H9 (cell line): ENCODE data around the gene DUS1L. TPM values are rescaled to one million over a fixed set of nuclear protein-coding genes. Genes with fewer than 3 reads are reported as not detected.

ENCODE experiments used
- DNase-seq: peaks from one replicate; pipeline ENCODE4 v3.0.0-alpha.2; 2017
- H2AFZ ChIP-seq: one replicate; pipeline ENCODE4 v1.6.1; 2013; ENCODE audit warnings: mild to moderate bottlenecking, low read length, control low read depth, moderate library complexity
- H2AK5ac ChIP-seq: 2 replicates; pipeline ENCODE4 v1.6.1; 2013; ENCODE audit warnings: low read length, control low read depth, mixed read lengths; ENCODE audit not compliant: insufficient read length
- H2BK120ac ChIP-seq: one replicate; pipeline ENCODE4 v1.6.1; 2013; ENCODE audit warnings: low read depth, mild to moderate bottlenecking, low read length, control low read depth, inconsistent platforms; ENCODE audit not compliant: poor library complexity, severe bottlenecking
- H2BK12ac ChIP-seq: 2 replicates; pipeline ENCODE4 v1.6.1; 2013; ENCODE audit warnings: low read length, control low read depth, mixed read lengths, low read depth; ENCODE audit not compliant: insufficient read length
- H2BK15ac ChIP-seq: 2 replicates; pipeline ENCODE4 v1.6.1; 2013; ENCODE audit warnings: low read depth, low read length, control low read depth
- H2BK20ac ChIP-seq: one replicate; pipeline ENCODE4 v1.6.1; 2013; ENCODE audit warnings: low read depth, mild to moderate bottlenecking, low read length, control low read depth, inconsistent platforms; ENCODE audit not compliant: poor library complexity, severe bottlenecking
- H2BK5ac ChIP-seq: 2 replicates; pipeline ENCODE4 v1.6.1; 2013; ENCODE audit warnings: low read length, control low read depth, mixed read lengths; ENCODE audit not compliant: insufficient read length
- H3K14ac ChIP-seq: 2 replicates; pipeline ENCODE4 v1.6.1; 2013; ENCODE audit warnings: low read length, control low read depth; ENCODE audit not compliant: insufficient read depth
- H3K18ac ChIP-seq: 2 replicates; pipeline ENCODE4 v1.6.1; 2013; ENCODE audit warnings: low read depth, mild to moderate bottlenecking, mixed read lengths, low read length, control low read depth; ENCODE audit not compliant: insufficient read length
- H3K23ac ChIP-seq: 2 replicates; pipeline ENCODE4 v1.6.1; 2013; ENCODE audit warnings: low read length, control low read depth, mixed read lengths, low read depth; ENCODE audit not compliant: insufficient read length
- H3K23me2 ChIP-seq: 2 replicates; pipeline ENCODE4 v1.6.1; 2013; ENCODE audit warnings: low read depth, mild to moderate bottlenecking, mixed read lengths, low read length, control low read depth; ENCODE audit not compliant: insufficient read length, poor library complexity, severe bottlenecking
- H3K27ac ChIP-seq: 2 replicates; pipeline ENCODE4 v1.5.1; 2013; ENCODE audit warnings: low read length, control low read depth, mixed read lengths, low read depth; ENCODE audit not compliant: insufficient read length
- H3K27me3 ChIP-seq: 2 replicates; pipeline ENCODE4 v1.6.1; 2013; ENCODE audit warnings: low read length, control low read depth, inconsistent platforms; ENCODE audit not compliant: insufficient read depth
- H3K4ac ChIP-seq: 2 replicates; pipeline ENCODE4 v1.6.1; 2013; ENCODE audit warnings: low read depth, mild to moderate bottlenecking, control low read depth, inconsistent platforms, low read length, moderate library complexity
- H3K4me1 ChIP-seq: 2 replicates; pipeline ENCODE4 v1.6.1; 2013; ENCODE audit warnings: low read length, control low read depth, inconsistent platforms; ENCODE audit not compliant: insufficient read depth
- H3K4me2 ChIP-seq: 2 replicates; pipeline ENCODE4 v1.6.1; 2013; ENCODE audit warnings: low read length, control low read depth, mixed read lengths; ENCODE audit not compliant: insufficient read length, insufficient read depth
- H3K56ac ChIP-seq: 2 replicates; pipeline ENCODE4 v1.6.1; 2013; ENCODE audit warnings: low read depth, mild to moderate bottlenecking, mixed read lengths, low read length, control low read depth; ENCODE audit not compliant: insufficient read length
- H3K79me1 ChIP-seq: 2 replicates; pipeline ENCODE4 v1.6.1; 2013; ENCODE audit warnings: low read depth, mild to moderate bottlenecking, moderate library complexity, low read length, control low read depth, inconsistent platforms; ENCODE audit not compliant: insufficient read depth, poor library complexity, severe bottlenecking
- H3K79me2 ChIP-seq: 2 replicates; pipeline ENCODE4 v1.6.1; 2013; ENCODE audit warnings: low read length, control low read depth, inconsistent platforms; ENCODE audit not compliant: insufficient read depth
- H3K9ac ChIP-seq: 2 replicates; pipeline ENCODE4 v1.6.1; 2013; ENCODE audit warnings: low read length, control low read depth, mixed read lengths; ENCODE audit not compliant: insufficient read length; ENCODE audit errors: extremely low read depth
- H3K9me3 ChIP-seq: one replicate; pipeline ENCODE4 v1.6.1; 2013; ENCODE audit warnings: low read depth, low read length, inconsistent platforms; ENCODE audit not compliant: control insufficient read depth
- H3T11ph ChIP-seq: one replicate; pipeline ENCODE4 v1.6.1; 2013; ENCODE audit warnings: mild to moderate bottlenecking, low read length, control low read depth, inconsistent platforms
- H4K20me1 ChIP-seq: one replicate; pipeline ENCODE4 v1.6.1; 2013; ENCODE audit not compliant: control insufficient read depth, insufficient read length, insufficient read depth
- H4K5ac ChIP-seq: 2 replicates; pipeline ENCODE4 v1.6.1; 2013; ENCODE audit warnings: low read depth, mild to moderate bottlenecking, mixed read lengths, low read length, control low read depth; ENCODE audit not compliant: insufficient read length
- H4K8ac ChIP-seq: replicated peaks from 2 replicates; pipeline ENCODE4 v1.6.1; 2013; ENCODE audit warnings: low read length, control low read depth, mixed read lengths, low read depth; ENCODE audit not compliant: insufficient read length
- H4K91ac ChIP-seq: 2 replicates; pipeline ENCODE4 v1.6.1; 2013; ENCODE audit warnings: low read depth, mild to moderate bottlenecking, moderate library complexity, mixed read lengths, low read length, control low read depth; ENCODE audit not compliant: insufficient read length
- H3K27ac Mint-ChIP-seq, 3 experiments: 2 replicates in 2 of 3; 3 replicates in 1 of 3; pipeline ENCODE4 v1.8.0; 2020 to 2021; ENCODE audit warnings: mixed read lengths in 3 of 3, mild to moderate bottlenecking in 1 of 3, moderate library complexity in 1 of 3
- H3K27me3 Mint-ChIP-seq: 2 replicates; pipeline ENCODE4 v1.8.0; 2021; ENCODE audit warnings: low read depth, mild to moderate bottlenecking, moderate library complexity, mixed read lengths
- H3K36me3 Mint-ChIP-seq, 3 experiments: 2 replicates in 2 of 3; 3 replicates in 1 of 3; pipeline ENCODE4 v1.8.0; 2020 to 2021; ENCODE audit warnings: low read depth in 3 of 3, mixed read lengths in 3 of 3; ENCODE audit not compliant: insufficient read depth in 1 of 3
- H3K4me1 Mint-ChIP-seq, 2 experiments: 2 replicates each; pipeline ENCODE4 v1.8.0; 2020; ENCODE audit warnings: mixed read lengths in 2 of 2
- H3K4me3 Mint-ChIP-seq, 2 experiments: 2 replicates in 1 of 2; 3 replicates in 1 of 2; pipeline ENCODE4 v1.8.0; 2020 to 2021; ENCODE audit warnings: mild to moderate bottlenecking in 2 of 2, mixed read lengths in 2 of 2, moderate library complexity in 1 of 2
- H3K9me3 Mint-ChIP-seq, 2 experiments: 2 replicates in 1 of 2; 3 replicates in 1 of 2; pipeline ENCODE4 v1.8.0; 2020; ENCODE audit warnings: mild to moderate bottlenecking in 2 of 2, mixed read lengths in 2 of 2, moderate library complexity in 1 of 2
- WGBS: extraction: QIAGEN DNeasy Blood & Tissue Kit; methylation state at CpG from one replicate; pipeline ENCODE4 v1.1.7; 2013; ENCODE audit warnings: missing lambda C conversion rate, low lambda C conversion rate, mixed read lengths; ENCODE audit not compliant: insufficient read length; ENCODE audit errors: extremely low coverage; 5-methylcytosine and 5-hydroxymethylcytosine counted together
- total RNA-seq: library from RNA; stranded (reverse); gene quantifications from 2 replicates; pipeline ENCODE4 v1.2.1, GENCODE V29; 2021
- TF ChIP-seq, protein P1 (sequence below): fragments of 200-600 bp; sonication (generic); conservative IDR thresholded peaks from 3 replicates; pipeline ENCODE4 v1.8.0; 2021; ENCODE audit warnings: antibody characterized with exemption, mild to moderate bottlenecking

DUS1L gene
- total RNA-seq, 1 experiment from 2014 or later: 103 TPM

DNA sequence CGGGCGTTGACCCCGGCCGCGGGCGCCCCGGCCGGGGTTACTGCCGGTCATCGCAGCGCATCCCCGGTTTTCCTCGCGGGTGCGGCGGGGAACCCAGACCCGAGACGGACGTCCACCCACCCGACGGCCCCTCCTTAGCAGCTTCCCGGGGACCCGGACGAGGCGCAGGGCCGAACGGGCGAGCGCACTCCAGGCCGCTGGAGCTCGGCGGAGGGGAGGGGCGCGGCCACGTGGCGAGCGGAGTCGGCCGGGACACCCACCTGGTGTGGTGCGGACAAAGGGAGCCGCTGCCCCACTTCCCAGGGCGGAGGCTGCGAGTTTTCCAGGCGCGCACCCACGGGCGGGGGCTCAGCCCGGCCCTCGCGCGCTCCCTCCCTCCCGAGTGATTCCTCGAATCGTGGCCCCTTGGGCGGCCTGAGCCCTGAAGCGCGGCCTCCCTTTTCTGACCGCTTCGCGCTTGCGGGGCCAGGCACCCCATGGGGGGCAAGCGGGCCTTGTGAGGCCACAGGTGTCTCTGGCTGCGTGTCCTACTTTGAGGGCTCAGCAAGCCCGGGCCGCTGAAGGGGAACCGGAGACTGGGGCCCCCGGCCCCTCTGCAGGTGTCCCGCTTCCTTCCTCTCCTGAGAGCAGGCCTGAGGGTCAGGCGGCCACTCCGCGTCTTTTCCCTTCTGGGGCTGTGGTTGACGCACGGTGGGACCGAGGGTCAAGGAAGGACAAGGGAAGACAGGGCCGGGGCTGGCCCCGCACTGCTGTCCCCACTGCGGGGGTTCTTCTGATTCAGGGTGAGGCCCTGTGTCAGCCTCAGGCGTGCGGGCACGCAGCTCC lies 33.5 kb upstream of the DUS1L start:
- Mint-ChIP-seq H3K4me3 (peak overlapping the region; percentile 68 to 82), H3K27ac (peak overlapping the region; percentile 78 to 92 (median 86); a peak in 6 of 7 replicates), H3K4me1 (peaks cover 28 to 55% of the 10 kb centered on the region in 2 experiments), H3K36me3 (peaks cover 1 to 19% (median 19%) of the 10 kb centered on the region in 3 experiments; a peak in 5 of 7 replicates), H3K9me3 (no peaks in the 10 kb centered on the region), H3K27me3 (no peaks in the 10 kb centered on the region)
- Histone ChIP-seq H3K4me1 (no peaks in the 10 kb centered on the region), H4K91ac (peak overlapping the region; percentile 90), H2BK15ac (no peak overlapping the region), H3K9ac (peak overlapping the region; percentile 64), H4K20me1 (no peaks in the 10 kb centered on the region), H3K14ac (peak overlapping the region; percentile 97), H3K79me1 (peaks cover 7% of the 10 kb centered on the region), H2BK12ac (no peak overlapping the region), H3K4me2 (peak overlapping the region; percentile 44), H3K23me2 (peaks cover 14% of the 10 kb centered on the region), H4K8ac (no peak overlapping the region), H3K27ac (no peak overlapping the region), H4K5ac (no peak overlapping the region), H3K27me3 (no peaks in the 10 kb centered on the region), H3K9me3 (no peaks in the 10 kb centered on the region), H3T11ph (no peak overlapping the region), H3K79me2 (peaks cover 20% of the 10 kb centered on the region; the same call in 1 of the 2 replicates), H3K23ac (no peak overlapping the region), H3K18ac (peak overlapping the region; percentile 94), H3K56ac (no peak overlapping the region), H2BK20ac (peak overlapping the region; percentile 46), H2AK5ac (no peak overlapping the region), H2BK5ac (no peak overlapping the region), H3K4ac (peak overlapping the region; percentile 61), H2AFZ (no peak overlapping the region), H2BK120ac (peak overlapping the region; percentile 94)
- TF ChIP-seq, protein P1, sequence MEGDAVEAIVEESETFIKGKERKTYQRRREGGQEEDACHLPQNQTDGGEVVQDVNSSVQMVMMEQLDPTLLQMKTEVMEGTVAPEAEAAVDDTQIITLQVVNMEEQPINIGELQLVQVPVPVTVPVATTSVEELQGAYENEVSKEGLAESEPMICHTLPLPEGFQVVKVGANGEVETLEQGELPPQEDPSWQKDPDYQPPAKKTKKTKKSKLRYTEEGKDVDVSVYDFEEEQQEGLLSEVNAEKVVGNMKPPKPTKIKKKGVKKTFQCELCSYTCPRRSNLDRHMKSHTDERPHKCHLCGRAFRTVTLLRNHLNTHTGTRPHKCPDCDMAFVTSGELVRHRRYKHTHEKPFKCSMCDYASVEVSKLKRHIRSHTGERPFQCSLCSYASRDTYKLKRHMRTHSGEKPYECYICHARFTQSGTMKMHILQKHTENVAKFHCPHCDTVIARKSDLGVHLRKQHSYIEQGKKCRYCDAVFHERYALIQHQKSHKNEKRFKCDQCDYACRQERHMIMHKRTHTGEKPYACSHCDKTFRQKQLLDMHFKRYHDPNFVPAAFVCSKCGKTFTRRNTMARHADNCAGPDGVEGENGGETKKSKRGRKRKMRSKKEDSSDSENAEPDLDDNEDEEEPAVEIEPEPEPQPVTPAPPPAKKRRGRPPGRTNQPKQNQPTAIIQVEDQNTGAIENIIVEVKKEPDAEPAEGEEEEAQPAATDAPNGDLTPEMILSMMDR: no peak
- no CpG with 5 or more reads among the region's 80 CpGs for WGBS
- DNase-seq: no peak
